GM12878 (cell line): ENCODE measurements around the gene LAP3. TPM values are rescaled to one million over a fixed set of nuclear protein-coding genes. Genes with fewer than 3 reads are reported as not detected.

Experiments used
- ATAC-seq: fragments of 200-7000 bp; cut with Tn5 transposase; 3 replicates; pipeline ENCODE4 v1.9.1; 2020; ENCODE audit warnings: mild to moderate bottlenecking, moderate library complexity
- BruUV-seq: library from RNA; stranded (reverse); fragments of 400-500 nt; replicated peaks from 2 replicates; lab custom pipeline; 2021; lab: Mats Ljungman, UMichigan
- CTCF ChIA-PET: fragments of 300-600 bp; sonication (Branson Sonifier 250); formaldehyde crosslinking; extraction: SDS; loops from one replicate; lab custom pipeline; 2021; ENCODE audit warnings: inconsistent platforms; lab: Yijun Ruan, JAX
- POLR2A ChIA-PET: fragments of 350-600 bp; formaldehyde crosslinking; extraction: SDS; loops from one replicate; lab custom pipeline; 2021; ENCODE audit warnings: inconsistent platforms; lab: Charles Lee
- RAD21 ChIA-PET: fragments of 300-600 bp; sonication (Branson Sonifier 250); formaldehyde crosslinking; loops from one replicate; lab custom pipeline; 2023; ENCODE audit warnings: antibody characterized with exemption; ENCODE audit not compliant: unreplicated experiment; lab: Charles Lee
- SMC1A ChIA-PET: fragments of 300-600 bp; sonication (Branson Sonifier 250); formaldehyde crosslinking; loops from one replicate; lab custom pipeline; 2023; ENCODE audit not compliant: unreplicated experiment, uncharacterized antibody; lab: Charles Lee
- DNase-seq: peaks from one replicate; pipeline ENCODE4 v3.0.0-alpha.2; 2011; ENCODE audit warnings: low read depth, low spot score
- FAIRE-seq: peaks from 3 replicates; lab custom pipeline; 2011; peaks lifted over from hg19 to GRCh38; lab: Jason Lieb, UNC
- H2AFZ ChIP-seq: 2 replicates; pipeline ENCODE4 v1.6.0; 2011; ENCODE audit warnings: low read depth, low read length, control low read depth; ENCODE audit not compliant: control insufficient read depth
- H3K27ac ChIP-seq: 2 replicates; pipeline ENCODE4 v1.5.1; 2011; ENCODE audit warnings: control low read depth; ENCODE audit not compliant: control insufficient read depth, insufficient read depth
- H3K27me3 ChIP-seq, 2 experiments: replicated peaks in 1 of 2; 2 replicates each; pipeline versions ENCODE4 v1.6.0 to v1.6.1; 2011; ENCODE audit warnings: low read length in 1 of 2; ENCODE audit not compliant: control insufficient read depth in 2 of 2, insufficient read depth in 2 of 2
- H3K36me3 ChIP-seq, 2 experiments: 2 replicates each; pipeline ENCODE4 v1.5.1; 2011; ENCODE audit warnings: low read length in 1 of 2; ENCODE audit not compliant: control insufficient read depth in 2 of 2, insufficient read depth in 2 of 2
- H3K4me1 ChIP-seq: 2 replicates; pipeline ENCODE4 v1.6.1; 2011; ENCODE audit warnings: mild to moderate bottlenecking, low read length, moderate library complexity, mixed read lengths; ENCODE audit not compliant: control insufficient read depth, insufficient read depth
- H3K4me2 ChIP-seq: 2 replicates; pipeline ENCODE4 v1.6.0; 2011; ENCODE audit warnings: control low read depth; ENCODE audit not compliant: control insufficient read depth, insufficient read depth
- H3K4me3 ChIP-seq: fragments of 200-600 bp; sonication (generic); 2 replicates; pipeline ENCODE4 v1.5.1; 2016
- H3K79me2 ChIP-seq: 2 replicates; pipeline ENCODE4 v1.6.0; 2011; ENCODE audit warnings: low read length; ENCODE audit not compliant: control insufficient read depth, insufficient read depth
- H3K9ac ChIP-seq: 2 replicates; pipeline ENCODE4 v1.8.0; 2011; ENCODE audit warnings: low read length, control low read depth, mixed read lengths; ENCODE audit not compliant: control insufficient read depth, insufficient read depth
- H3K9me3 ChIP-seq: replicated peaks from 3 replicates; pipeline ENCODE4 v1.5.1; 2011; ENCODE audit warnings: mild to moderate bottlenecking, low read length; ENCODE audit not compliant: control insufficient read depth, insufficient read depth
- H4K20me1 ChIP-seq: 2 replicates; pipeline ENCODE4 v1.6.0; 2011; ENCODE audit not compliant: control insufficient read depth, insufficient read depth
- CREM ChIP-seq: IDR thresholded peaks from 2 replicates; pipeline ENCODE4 v1.6.1; 2014; ENCODE audit warnings: antibody characterized with exemption, low read depth
- HSF1 ChIP-seq: fragments of 150-350 bp; IDR thresholded peaks from 2 replicates; pipeline ENCODE4 v1.6.1; 2014; ENCODE audit warnings: mild to moderate bottlenecking, low read depth, low read length
- RB1 ChIP-seq: fragments of 450-650 bp; formaldehyde crosslinking; IDR thresholded peaks from 2 replicates; pipeline ENCODE4 v1.6.1; 2017; ENCODE audit warnings: mild to moderate bottlenecking, borderline replicate concordance
- SRF ChIP-seq, 2 experiments: IDR thresholded peaks; 2 replicates each; pipeline ENCODE4 v1.6.1; 2011; ENCODE audit warnings: low read depth in 2 of 2, low read length in 2 of 2, mild to moderate bottlenecking in 1 of 2, moderate library complexity in 1 of 2
- WGBS: methylation state at CpG from one replicate; pipeline ENCODE4 v1.1.6; 2016; ENCODE audit warnings: low lambda C conversion rate; ENCODE audit not compliant: insufficient replicate concordance, insufficient coverage; ENCODE audit errors: missing lambda C conversion rate; 5-methylcytosine and 5-hydroxymethylcytosine counted together
- in situ Hi-C: fragments of 300-500 bp; cut with MboI; formaldehyde crosslinking; loops from 9 replicates; pipeline ENCODE4 v1.14.3; 2018; ENCODE audit warnings: mixed read lengths
- intact Hi-C: fragments of 100-400 bp; cut with micrococcal nuclease; formaldehyde crosslinking; loops from one replicate; pipeline ENCODE4 v1.14.2; 2022; ENCODE audit not compliant: unreplicated experiment
- polyA plus RNA-seq, 11 experiments: library from polyadenylated mRNA; depleted of rRNA in 4 of 11; unstranded in 6 of 11; stranded (reverse) in 5 of 11; fragments of >200 nt; fragmentation: Nextera tagmentation in 4 of 11; fragmentation: Illumina TruSeq in 1 of 11; extraction: Ambion mirVana in 4 of 11; extraction: Trizol in 1 of 11; gene quantifications; 1 replicate in 1 of 11; 2 replicates in 10 of 11; pipeline versions ENCODE4 v1.2.1 to v1.2.3, GENCODE V29; 2011 to 2016; ENCODE audit warnings: inconsistent platforms in 2 of 11, missing spikeins in 2 of 11, low read depth in 1 of 11
- total RNA-seq, 4 experiments: library from RNA; depleted of rRNA in 3 of 4; stranded (reverse); fragments of >200 nt in 3 of 4; fragmentation: Illumina TruSeq in 1 of 4; extraction: Trizol in 1 of 4; gene quantifications; 2 replicates each; pipeline versions ENCODE4 v1.2.1 to v1.2.3, GENCODE V29; 2013 to 2021

LAP3 gene
- total and polyA plus RNA-seq, 10 of the 15 experiments (the other 5 are each of a cell fraction or from before 2014, with no cell fraction given), result 134 to 249 (median 204) TPM

GRCh38 chr4:17545374-17546140 is 31.4 kb upstream of the LAP3 start:
- no TSS peak for BruUV-seq
- in situ Hi-C loops, result loop anchor here (5.0 kb wide), 3 partner anchors 92 to 1047 kb away; no protein-coding TSS in a partner anchor
- Histone ChIP-seq H3K36me3 (no peaks in the 10 kb centered on the region), H3K27ac (no peak overlapping the region), H3K4me3 (no peak overlapping the region), H4K20me1 (no peaks in the 10 kb centered on the region)
- WGBS, result 65% methylated on average over 11 of the region's 11 CpGs
- RAD21 ChIA-PET, result interaction anchor here (0.7 to 0.8 kb wide), 2 partner anchors 89 to 262 kb away, joined by 3 read pairs; no protein-coding TSS in a partner anchor
- TF ChIP-seq RB1 (no peak), HSF1 (no peak), SRF (IDR thresholded peaks at IDR 0.05; ENCODE audit: low read depth in 2 of 2, low read length in 2 of 2) (no peak), CREM (no peak)
- TF ChIP-seq, all 136 proteins: peak for 0
- ChIA-PET SMC1A (interaction anchor here (0.7 to 7.0 kb wide), 3 partner anchors 17 to 333 kb away, joined by 3 to 68 read pairs (median 3); partner anchors contain the start of genes DCAF16 and NCAPG), CTCF (interaction anchor here (0.6 to 5.1 kb wide), 7 partner anchors 9 to 147 kb away, joined by 3 to 70 read pairs (median 4); no protein-coding TSS in a partner anchor), POLR2A (interaction anchor here (0.6 to 0.9 kb wide), 2 partner anchors 9 to 31 kb away, joined by 3 read pairs; partner anchors contain the start of gene LAP3)
- H2AFZ ChIP-seq, result no peak overlapping the region
- H3K4me2 ChIP-seq, result no peak overlapping the region
- H3K4me1 ChIP-seq, result no peaks in the 10 kb centered on the region
- H3K9me3 ChIP-seq, result no peaks in the 10 kb centered on the region
- DNase-seq (no peak), FAIRE-seq (no peak), ATAC-seq (no peak)
- intact Hi-C loops, result no loop called here
- no peaks in the 10 kb centered on the region for H3K27me3 ChIP-seq
- no peak overlapping the region for H3K9ac ChIP-seq
- no peaks in the 10 kb centered on the region for H3K79me2 ChIP-seq
